GM19023 (cell line): ENCODE results near the gene CD52.

Experiments used
- ATAC-seq: cut with Tn5 transposase; IDR thresholded peaks from one replicate; pipeline ENCODE4 v1.9.1; 2021; ENCODE audit warnings: mild to moderate bottlenecking, moderate library complexity; ENCODE audit not compliant: unreplicated experiment

The CD52 gene

DNA sequence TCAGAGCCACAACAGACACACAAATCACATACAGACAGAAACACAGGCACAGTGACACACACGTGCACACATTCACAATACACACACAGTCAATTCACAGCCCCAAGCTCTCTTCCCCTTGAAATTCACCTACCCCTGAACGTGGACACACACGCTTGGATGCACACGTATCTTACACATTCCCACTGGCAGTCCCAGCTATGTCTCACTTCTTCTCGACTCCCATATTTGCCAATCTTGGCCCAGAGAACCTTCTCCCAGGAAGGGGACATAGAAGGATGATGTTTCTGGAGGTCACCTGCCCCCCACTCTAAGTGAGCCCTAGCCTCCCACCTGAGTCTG is 34.6 kb downstream of the CD52 start:
- no peak for ATAC-seq

DNA sequence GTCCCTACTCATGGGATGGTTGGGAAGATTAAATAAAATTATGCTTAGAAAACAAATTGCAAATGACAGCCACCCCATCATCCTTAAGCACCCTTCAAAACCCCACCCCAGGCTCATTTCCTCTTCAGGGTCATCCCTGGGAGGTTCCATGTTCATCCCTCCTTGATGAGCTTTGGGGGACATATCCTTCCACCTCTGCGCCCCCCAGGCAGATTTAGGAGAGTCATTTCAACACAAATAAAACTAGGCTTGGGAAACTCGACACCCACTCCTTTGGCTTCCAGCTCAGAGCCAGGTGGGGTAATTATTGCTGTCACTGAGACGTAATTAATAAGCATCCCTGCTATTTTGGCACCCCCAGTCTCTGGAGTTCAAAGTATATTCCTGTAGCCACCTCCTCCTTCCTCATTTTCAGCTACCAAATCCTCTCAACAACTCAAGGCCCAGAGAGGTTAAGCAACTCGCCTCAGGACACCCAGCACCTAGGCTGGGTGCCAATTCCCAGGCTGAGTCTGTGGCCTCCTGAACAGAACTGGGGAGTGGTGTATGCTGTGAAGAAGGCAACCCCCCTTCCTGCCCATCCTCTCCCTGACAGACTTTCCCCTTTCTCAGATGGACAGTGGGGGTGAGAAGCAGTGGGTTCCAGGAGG is 35.6 kb downstream of the CD52 start:
- ATAC-seq = no peak

- ATAC-seq = no peak
Observed at GRCh38 chr1:26353976-26354820, 36.4 kb downstream of the CD52 start, which contains the start of gene CRYBG2. Gene CRYBG2 (minus strand): TSS chr1:26354130. CDS start chr1:26346657, 7,473 bp downstream.

DNA sequence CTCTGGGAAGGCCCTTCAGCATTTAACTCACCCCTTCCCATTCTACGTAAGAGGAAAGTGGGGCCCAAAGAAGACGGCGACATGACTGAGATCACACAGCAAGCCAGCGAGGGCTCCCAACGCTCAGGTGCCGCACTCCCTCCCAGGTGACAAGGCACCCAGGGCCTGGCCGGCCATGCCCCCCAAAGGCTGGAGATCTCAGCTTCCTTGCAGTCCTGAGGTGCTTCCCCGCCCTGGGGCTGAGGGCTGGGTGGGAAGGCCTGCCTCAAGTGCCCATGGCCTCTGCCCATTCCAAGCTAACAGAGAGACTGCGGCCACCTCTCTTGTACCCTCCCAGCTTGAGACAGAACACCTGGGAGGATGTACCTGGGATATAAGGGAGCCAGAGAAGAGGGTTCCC is 37.2 kb downstream of the CD52 start:
- ATAC-seq = no peak

- no peak for ATAC-seq
Observed at GRCh38 chr1:26356106-26356505, 38.3 kb downstream of the CD52 start.

GRCh38 chr1:26357121-26357602 is 39.4 kb downstream of the CD52 start:
- no peak for ATAC-seq

GRCh38 chr1:26358411-26359384 is 40.9 kb downstream of the CD52 start:
- no peak for ATAC-seq

- no peak for ATAC-seq
Observed at GRCh38 chr1:26359981-26360806, 42.4 kb downstream of the CD52 start.

- ATAC-seq = no peak
Observed at GRCh38 chr1:26360807-26361604, 43.2 kb downstream of the CD52 start.

DNA sequence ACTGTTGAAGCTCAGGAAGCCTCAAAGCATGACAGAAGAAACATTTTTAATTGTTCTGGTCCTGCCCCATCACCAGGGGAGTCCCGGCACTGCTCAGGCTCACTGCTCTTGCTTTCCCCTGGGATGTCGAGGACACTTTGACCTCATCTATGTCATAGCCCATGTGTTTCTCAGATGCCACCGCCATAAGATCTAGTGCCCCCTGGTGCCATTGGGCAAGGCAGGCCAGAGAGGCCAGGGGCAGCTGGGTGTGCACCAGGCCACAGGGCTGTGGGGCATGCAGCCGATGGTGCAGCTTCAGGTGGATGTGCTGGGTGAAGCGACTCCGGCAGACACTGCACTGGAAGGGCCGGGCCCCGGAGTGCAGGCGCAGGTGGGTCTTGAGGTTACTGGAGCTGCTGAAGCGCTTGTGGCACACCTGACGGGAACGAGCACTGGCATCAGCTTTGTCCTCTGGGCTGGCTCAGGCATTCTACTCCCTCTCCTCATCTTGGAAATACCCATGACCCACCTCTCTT is 43.9 kb downstream of the CD52 start:
- no peak for ATAC-seq

DNA sequence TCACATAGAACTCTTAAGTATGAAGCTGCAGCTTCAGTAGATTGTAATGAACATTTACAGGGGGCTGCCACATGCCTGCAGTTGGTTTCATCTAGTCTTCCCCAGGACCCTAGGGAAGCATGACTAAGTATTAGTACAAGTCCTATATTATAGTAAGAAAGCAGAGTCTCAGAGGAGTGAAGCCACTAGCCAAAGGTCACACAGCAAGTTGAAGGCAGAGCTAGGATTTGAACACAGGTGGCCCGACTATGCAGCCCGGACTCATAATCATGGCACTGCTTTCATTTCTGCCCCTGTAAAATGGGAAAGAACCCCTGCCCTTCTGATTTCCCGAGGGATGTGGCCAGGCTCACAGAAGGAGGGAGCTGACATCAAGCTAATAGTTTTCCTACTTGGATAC is 44.6 kb downstream of the CD52 start:
- no peak for ATAC-seq

DNA sequence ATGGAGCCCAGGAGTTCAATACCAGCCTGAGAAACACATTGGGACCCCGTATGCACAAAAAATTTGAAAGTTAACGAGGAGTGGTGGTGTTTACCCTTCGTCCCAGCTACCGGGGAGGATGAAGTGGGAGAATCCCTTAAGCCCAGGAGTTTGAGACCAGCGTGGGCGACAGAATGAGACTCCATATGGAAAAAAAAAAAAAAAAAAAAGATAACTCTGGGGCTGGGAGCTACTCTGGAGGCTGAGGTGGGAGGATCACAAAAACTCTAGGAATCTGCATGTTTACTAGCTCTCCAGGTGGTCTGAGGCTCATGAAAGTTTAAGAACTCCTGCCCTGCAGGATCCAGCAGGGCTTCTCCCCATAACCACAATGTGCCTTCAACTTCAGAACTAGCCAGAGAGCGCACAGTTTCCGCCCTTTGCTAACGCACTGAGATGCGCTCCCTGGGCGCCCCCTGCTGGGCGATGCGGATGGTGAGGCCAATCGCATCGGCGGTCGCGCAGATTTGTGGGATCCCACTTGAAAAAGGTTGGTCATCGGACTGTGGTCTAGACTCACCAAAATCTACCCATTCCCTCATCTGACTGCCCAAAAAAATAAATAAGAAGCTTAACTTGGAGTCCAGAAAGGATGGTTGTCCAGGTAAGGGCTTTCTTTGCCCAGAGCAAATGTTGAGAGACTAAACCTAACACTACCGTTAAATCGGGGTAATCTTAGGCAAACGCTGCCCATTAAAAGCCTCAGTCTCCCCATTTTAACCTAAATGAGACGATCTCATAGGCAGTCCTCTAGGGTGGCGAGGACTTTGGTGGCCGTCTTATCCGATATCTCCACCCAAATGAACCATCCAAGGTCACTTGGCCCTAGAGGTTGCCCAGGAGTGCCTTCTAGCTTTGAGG is 46.0 kb downstream of the CD52 start:
- no peak for ATAC-seq

DNA sequence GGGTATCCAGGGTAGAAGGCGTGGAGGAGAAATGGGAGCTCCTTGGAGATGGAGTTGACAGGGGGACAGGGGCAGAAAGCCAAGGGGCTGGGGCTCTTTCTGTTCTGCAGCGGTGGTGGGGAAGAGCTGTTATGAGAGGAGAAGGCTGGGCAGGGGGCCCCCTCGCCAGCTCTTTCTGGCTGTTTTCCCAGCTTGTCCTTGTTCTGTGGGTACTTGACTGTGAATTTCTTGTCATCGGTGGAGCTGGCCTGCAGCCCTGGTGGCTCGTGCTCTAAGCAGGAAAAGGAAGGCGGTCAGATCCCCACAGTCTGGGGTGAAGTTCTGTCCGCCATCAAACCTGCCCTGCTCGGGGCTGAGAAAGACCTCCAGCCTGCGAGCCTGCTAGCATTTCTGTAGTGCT is 47.2 kb downstream of the CD52 start:
- no peak for ATAC-seq

DNA sequence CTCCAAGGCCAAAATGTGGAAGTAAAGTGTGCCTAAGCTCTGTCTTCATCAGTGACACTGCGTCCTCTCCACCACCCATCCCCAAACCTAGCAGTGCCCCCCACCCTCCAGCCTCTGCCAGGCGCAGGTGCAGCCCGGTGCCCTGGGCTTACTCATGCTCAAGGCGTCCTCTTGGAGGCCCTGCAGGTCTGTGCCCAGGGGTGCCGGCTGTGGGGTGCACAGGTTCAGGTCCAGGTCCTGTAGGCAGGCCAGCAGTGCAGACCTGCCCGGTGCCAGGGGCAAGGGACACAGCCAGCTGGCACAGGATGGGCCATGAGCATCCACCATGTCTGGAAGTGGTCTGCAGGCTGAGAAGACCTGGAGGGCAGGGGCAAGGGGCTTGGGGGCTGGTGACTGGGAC is 49.7 kb downstream of the CD52 start:
- no peak for ATAC-seq

GRCh38 chr1:26368006-26368405 is 50.2 kb downstream of the CD52 start:
- ATAC-seq = no peak

- ATAC-seq = no peak
Observed at GRCh38 chr1:26368486-26368885, 50.7 kb downstream of the CD52 start.
